Natural killer cell treated with Interleukin-12 subunit alpha and Interleukin-12 subunit beta and Interleukin-15 and Interleukin-18, amount 100 ng/mL, for 72 hours (primary cell): Measurements from ENCODE around the gene PMEPA1. TPM values are rescaled to one million over a fixed set of nuclear protein-coding genes. Genes with fewer than 3 reads are reported as not detected.

Source experiments
- ATAC-seq, 2 donors: fragments of 150-1000 bp; cut with Tn5 transposase in 1 of 2; sonication (Bioruptor Pico), chemical (Tn5 transposase) in 1 of 2; 2 replicates each; pipeline ENCODE4 v1.10.0; 2021
- DNase-seq: peaks from one replicate; pipeline ENCODE4 v3.0.0; 2022; ENCODE audit warnings: low spot score
- H3K27ac Mint-ChIP-seq, 2 donors: 1 replicate in 1 of 2; 2 replicates in 1 of 2; pipeline ENCODE4 v1.8.0; 2022; ENCODE audit warnings: mixed read lengths in 2 of 2, mild to moderate bottlenecking in 1 of 2, moderate library complexity in 1 of 2
- H3K27me3 Mint-ChIP-seq, 2 donors: 1 replicate in 1 of 2; 2 replicates in 1 of 2; pipeline ENCODE4 v1.8.0; 2022; ENCODE audit warnings: mixed read lengths in 2 of 2
- H3K36me3 Mint-ChIP-seq: one replicate; pipeline ENCODE4 v1.8.0; 2022; ENCODE audit warnings: mixed read lengths
- H3K4me1 Mint-ChIP-seq, 2 donors: 1 replicate in 1 of 2; 2 replicates in 1 of 2; pipeline ENCODE4 v1.8.0; 2022; ENCODE audit warnings: low read depth in 2 of 2, mixed read lengths in 2 of 2, mild to moderate bottlenecking in 1 of 2
- H3K4me3 Mint-ChIP-seq: one replicate; pipeline ENCODE4 v1.8.0; 2022; ENCODE audit warnings: mixed read lengths
- H3K9me3 Mint-ChIP-seq: 2 replicates; pipeline ENCODE4 v1.8.0; 2022; ENCODE audit warnings: mixed read lengths
- total RNA-seq, 2 donors: library from RNA; stranded (reverse); gene quantifications; one replicate each; pipeline ENCODE4 v1.2.3, GENCODE V29; 2022

Gene PMEPA1
- total RNA-seq, 2 donors from 2014 or later, result 0.08 TPM; not detected in 1

- ATAC-seq (no peak), DNase-seq (no peak)
- Mint-ChIP-seq H3K4me3 (no peak overlapping the region), H3K36me3 (no peaks in the 10 kb centered on the region), H3K27me3 (peaks cover 16 to 34% of the 10 kb centered on the region in 2 donors), H3K4me1 (peaks cover 7 to 13% of the 10 kb centered on the region in 2 donors), H3K9me3 (no peaks in the 10 kb centered on the region), H3K27ac (no peak overlapping the region)
Observed at GRCh38 chr20:57746832-57747404, 37.1 kb upstream of the PMEPA1 start.

- H3K27ac Mint-ChIP-seq, result no peak overlapping the region
- ATAC-seq (no peak), DNase-seq (no peak)
- H3K4me3 Mint-ChIP-seq, result no peak overlapping the region
- H3K4me1 Mint-ChIP-seq, result peaks cover 7 to 13% of the 10 kb centered on the region in 2 donors
- no peaks in the 10 kb centered on the region for H3K9me3 Mint-ChIP-seq
- peaks cover 21 to 37% of the 10 kb centered on the region in 2 donors for H3K27me3 Mint-ChIP-seq
- H3K36me3 Mint-ChIP-seq, result no peaks in the 10 kb centered on the region
Observed at GRCh38 chr20:57746201-57746600, 36.4 kb upstream of the PMEPA1 start.

- no peak overlapping the region for H3K4me3 Mint-ChIP-seq
- ATAC-seq, result no peak
- DNase-seq, result no peak
- peaks cover 21 to 28% of the 10 kb centered on the region in 2 donors for H3K27me3 Mint-ChIP-seq
- no peak overlapping the region for H3K27ac Mint-ChIP-seq
- no peaks in the 10 kb centered on the region for H3K36me3 Mint-ChIP-seq
- H3K9me3 Mint-ChIP-seq, result no peaks in the 10 kb centered on the region
- H3K4me1 Mint-ChIP-seq, result peaks cover 11% of the 10 kb centered on the region in 2 donors
Observed at GRCh38 chr20:57744206-57744605, 34.4 kb upstream of the PMEPA1 start.

GRCh38 chr20:57743450-57744095, 33.8 kb upstream of the PMEPA1 start:
- Mint-ChIP-seq H3K27ac (no peak overlapping the region), H3K4me1 (peaks cover 4 to 8% of the 10 kb centered on the region in 2 donors), H3K36me3 (no peaks in the 10 kb centered on the region), H3K27me3 (peaks cover 21 to 23% of the 10 kb centered on the region in 2 donors), H3K4me3 (no peak overlapping the region), H3K9me3 (no peaks in the 10 kb centered on the region)
- no peak for DNase-seq
- no peak for ATAC-seq

GRCh38 chr20:57742507-57743181, 32.8 kb upstream of the PMEPA1 start:
- Mint-ChIP-seq H3K36me3 (no peaks in the 10 kb centered on the region), H3K27ac (no peak overlapping the region), H3K4me3 (no peak overlapping the region), H3K27me3 (peaks cover 17 to 19% of the 10 kb centered on the region in 2 donors), H3K4me1 (peaks cover 0 to 4% of the 10 kb centered on the region in 2 donors), H3K9me3 (no peaks in the 10 kb centered on the region)
- DNase-seq (no peak), ATAC-seq (no peak)

GRCh38 chr20:57738484-57738883, 28.7 kb upstream of the PMEPA1 start:
- ATAC-seq (no peak), DNase-seq (no peak)
- H3K4me1 Mint-ChIP-seq, result peaks cover 0 to 4% of the 10 kb centered on the region in 2 donors
- H3K9me3 Mint-ChIP-seq, result no peaks in the 10 kb centered on the region
- peaks cover 32 to 39% of the 10 kb centered on the region in 2 donors for H3K27me3 Mint-ChIP-seq
- H3K4me3 Mint-ChIP-seq, result no peak overlapping the region
- H3K36me3 Mint-ChIP-seq, result no peaks in the 10 kb centered on the region
- no peak overlapping the region for H3K27ac Mint-ChIP-seq

GRCh38 chr20:57738053-57738452, 28.2 kb upstream of the PMEPA1 start:
- DNase-seq (no peak), ATAC-seq (no peak)
- H3K4me1 Mint-ChIP-seq, result peaks cover 0 to 4% of the 10 kb centered on the region in 2 donors
- no peak overlapping the region for H3K4me3 Mint-ChIP-seq
- peaks cover 29 to 39% of the 10 kb centered on the region in 2 donors for H3K27me3 Mint-ChIP-seq
- H3K36me3 Mint-ChIP-seq, result no peaks in the 10 kb centered on the region
- H3K9me3 Mint-ChIP-seq, result no peaks in the 10 kb centered on the region
- H3K27ac Mint-ChIP-seq, result no peak overlapping the region

- H3K36me3 Mint-ChIP-seq, result no peaks in the 10 kb centered on the region
- no peak overlapping the region for H3K27ac Mint-ChIP-seq
- H3K4me1 Mint-ChIP-seq, result peaks cover 0 to 4% of the 10 kb centered on the region in 2 donors
- peaks cover 32 to 37% of the 10 kb centered on the region in 2 donors for H3K27me3 Mint-ChIP-seq
- DNase-seq (no peak), ATAC-seq (no peak)
- no peak overlapping the region for H3K4me3 Mint-ChIP-seq
- no peaks in the 10 kb centered on the region for H3K9me3 Mint-ChIP-seq
Observed at GRCh38 chr20:57737349-57737748, 27.5 kb upstream of the PMEPA1 start.

GRCh38 chr20:57736738-57737347, 27.0 kb upstream of the PMEPA1 start:
- H3K27ac Mint-ChIP-seq, result no peak overlapping the region

GRCh38 chr20:57735831-57736737, 26.3 kb upstream of the PMEPA1 start:
- H3K9me3 Mint-ChIP-seq, result no peaks in the 10 kb centered on the region
- H3K27ac Mint-ChIP-seq, result no peak overlapping the region
- no peaks in the 10 kb centered on the region for H3K36me3 Mint-ChIP-seq
- DNase-seq, result no peak
- peaks cover 0 to 4% of the 10 kb centered on the region in 2 donors for H3K4me1 Mint-ChIP-seq
- H3K4me3 Mint-ChIP-seq, result no peak overlapping the region
- ATAC-seq, result no peak
- peaks cover 27 to 35% of the 10 kb centered on the region in 2 donors for H3K27me3 Mint-ChIP-seq

More at GRCh38 chr20:57736738-57737347, 27.0 kb upstream of the PMEPA1 start:
- ATAC-seq (no peak), DNase-seq (no peak)
- H3K9me3 Mint-ChIP-seq, result no peaks in the 10 kb centered on the region
- peaks cover 0 to 4% of the 10 kb centered on the region in 2 donors for H3K4me1 Mint-ChIP-seq
- H3K36me3 Mint-ChIP-seq, result no peaks in the 10 kb centered on the region
- no peak overlapping the region for H3K4me3 Mint-ChIP-seq
- peaks cover 30 to 34% of the 10 kb centered on the region in 2 donors for H3K27me3 Mint-ChIP-seq

GRCh38 chr20:57734754-57735153, 24.9 kb upstream of the PMEPA1 start:
- Mint-ChIP-seq H3K27me3 (peaks cover 27 to 35% of the 10 kb centered on the region in 2 donors), H3K9me3 (no peaks in the 10 kb centered on the region), H3K27ac (no peak overlapping the region), H3K36me3 (no peaks in the 10 kb centered on the region), H3K4me3 (no peak overlapping the region), H3K4me1 (peaks cover 0 to under 1% of the 10 kb centered on the region in 2 donors)
- no peak for ATAC-seq
- no peak for DNase-seq

GRCh38 chr20:57732226-57732625, 22.4 kb upstream of the PMEPA1 start:
- ATAC-seq, result no peak
- DNase-seq, result no peak
- Mint-ChIP-seq H3K36me3 (no peaks in the 10 kb centered on the region), H3K4me1 (no peaks in the 10 kb centered on the region), H3K27ac (no peak overlapping the region), H3K4me3 (no peak overlapping the region), H3K9me3 (no peaks in the 10 kb centered on the region), H3K27me3 (peaks cover 28 to 38% of the 10 kb centered on the region in 2 donors)

GRCh38 chr20:57728762-57729161, 18.9 kb upstream of the PMEPA1 start:
- Mint-ChIP-seq H3K27ac (no peak overlapping the region), H3K4me3 (no peak overlapping the region), H3K36me3 (no peaks in the 10 kb centered on the region), H3K27me3 (peaks cover 22 to 37% of the 10 kb centered on the region in 2 donors), H3K4me1 (no peaks in the 10 kb centered on the region), H3K9me3 (no peaks in the 10 kb centered on the region)
- ATAC-seq (no peak), DNase-seq (no peak)
